Liver (tissue), 9 donors: ENCODE data around the gene TSPAN18. TPM values are rescaled to one million over a fixed set of nuclear protein-coding genes. Genes with fewer than 3 reads are reported as not detected.

Source experiments
- DNase-seq: peaks from one replicate; pipeline ENCODE4 v3.0.0-alpha.2; 2017; ENCODE audit warnings: low spot score
- H3K27ac ChIP-seq, 2 donors: one replicate each; pipeline ENCODE4 v1.7.0; 2013; ENCODE audit warnings: inconsistent platforms in 2 of 2, low read length in 2 of 2, control low read depth in 1 of 2, low read depth in 1 of 2, mild to moderate bottlenecking in 1 of 2
- H3K27me3 ChIP-seq, 4 donors: one replicate each; pipeline versions ENCODE4 v1.6.1 to v1.7.0; 2013; ENCODE audit warnings: low read length in 3 of 4, inconsistent platforms in 1 of 4, mild to moderate bottlenecking in 1 of 4, moderate library complexity in 1 of 4; ENCODE audit not compliant: control insufficient read depth in 4 of 4, insufficient read depth in 4 of 4
- H3K36me3 ChIP-seq, 4 donors: one replicate each; pipeline versions ENCODE4 v1.6.1 to v1.7.0; 2013; ENCODE audit warnings: low read length in 3 of 4, mild to moderate bottlenecking in 3 of 4, low read depth in 1 of 4, moderate library complexity in 1 of 4; ENCODE audit not compliant: control insufficient read depth in 4 of 4, insufficient read depth in 3 of 4
- H3K4me1 ChIP-seq, 4 donors: one replicate each; pipeline versions ENCODE4 v1.6.1 to v1.7.0; 2013; ENCODE audit warnings: low read length in 3 of 4, mild to moderate bottlenecking in 3 of 4, moderate library complexity in 1 of 4; ENCODE audit not compliant: control insufficient read depth in 4 of 4, insufficient read depth in 4 of 4
- H3K4me3 ChIP-seq, 3 donors: one replicate each; pipeline versions ENCODE4 v1.6.1 to v1.7.0; 2013; ENCODE audit warnings: low read length in 3 of 3, control low read depth in 1 of 3, low read depth in 1 of 3, mild to moderate bottlenecking in 1 of 3
- H3K9ac ChIP-seq, 2 donors: one replicate each; pipeline ENCODE4 v1.7.0; 2013; ENCODE audit warnings: low read length in 2 of 2, mild to moderate bottlenecking in 2 of 2, moderate library complexity in 2 of 2, control low read depth in 1 of 2, low read depth in 1 of 2
- H3K9me3 ChIP-seq, 4 donors: one replicate each; pipeline versions ENCODE4 v1.6.1 to v1.7.0; 2013; ENCODE audit warnings: low read length in 3 of 4; ENCODE audit not compliant: control insufficient read depth in 4 of 4
- CTCF ChIP-seq: fragments of 150-350 bp; IDR thresholded peaks from 2 replicates; pipeline ENCODE4 v1.5.1; 2017; ENCODE audit warnings: improper control_type of control experiment, low read depth, low read length; ENCODE audit not compliant: missing input control
- EGR1 ChIP-seq, 2 donors: IDR thresholded peaks; 2 replicates each; pipeline ENCODE4 v1.6.1; 2016 to 2018; ENCODE audit warnings: antibody characterized with exemption in 2 of 2, low read depth in 2 of 2
- FOXA1 ChIP-seq: IDR thresholded peaks from 2 replicates; pipeline ENCODE4 v1.6.1; 2016; ENCODE audit warnings: antibody characterized with exemption
- FOXA2 ChIP-seq: IDR thresholded peaks from 2 replicates; pipeline ENCODE4 v1.6.1; 2016; ENCODE audit warnings: antibody characterized with exemption
- GABPA ChIP-seq, 2 donors: IDR thresholded peaks in 1 of 2; conservative IDR thresholded peaks in 1 of 2; 2 replicates each; pipeline ENCODE4 v1.6.1; 2016; ENCODE audit warnings: antibody characterized with exemption in 2 of 2, mild to moderate bottlenecking in 1 of 2, moderate library complexity in 1 of 2
- HNF4A ChIP-seq, 2 donors: conservative IDR thresholded peaks; 2 replicates each; pipeline ENCODE4 v1.6.1; 2016; ENCODE audit warnings: antibody characterized with exemption in 2 of 2, mild to moderate bottlenecking in 2 of 2
- HNF4G ChIP-seq: IDR thresholded peaks from 2 replicates; pipeline ENCODE4 v1.6.1; 2016; ENCODE audit warnings: antibody characterized with exemption
- JUND ChIP-seq, 2 donors: IDR thresholded peaks; 2 replicates each; pipeline ENCODE4 v1.6.1; 2016; ENCODE audit warnings: antibody characterized with exemption in 2 of 2
- MAX ChIP-seq: IDR thresholded peaks from 2 replicates; pipeline ENCODE4 v1.6.1; 2016; ENCODE audit warnings: antibody characterized with exemption
- NR2F2 ChIP-seq: IDR thresholded peaks from 2 replicates; pipeline ENCODE4 v1.6.1; 2016; ENCODE audit warnings: antibody characterized with exemption
- RAD21 ChIP-seq, 2 donors: IDR thresholded peaks; 2 replicates each; pipeline ENCODE4 v1.6.1; 2016; ENCODE audit warnings: antibody characterized with exemption in 2 of 2, mild to moderate bottlenecking in 2 of 2
- SP1 ChIP-seq: IDR thresholded peaks from 2 replicates; pipeline ENCODE4 v1.6.1; 2018; ENCODE audit warnings: antibody characterized with exemption, mild to moderate bottlenecking
- TAF1 ChIP-seq: conservative IDR thresholded peaks from 2 replicates; pipeline ENCODE4 v1.6.1; 2016; ENCODE audit warnings: antibody characterized with exemption, mild to moderate bottlenecking
- YY1 ChIP-seq: IDR thresholded peaks from 2 replicates; pipeline ENCODE4 v1.6.1; 2016; ENCODE audit warnings: antibody characterized with exemption, mild to moderate bottlenecking
- WGBS: extraction: QIAGEN DNeasy Blood & Tissue Kit; methylation state at CpG from one replicate; pipeline ENCODE4 v1.1.7; 2013; 5-methylcytosine and 5-hydroxymethylcytosine counted together
- polyA plus RNA-seq, 2 donors: library from polyadenylated mRNA; stranded (reverse) in 1 of 2; unstranded in 1 of 2; fragments of 200-250 nt in 1 of 2; fragments of >200 nt in 1 of 2; fragmentation: Nextera tagmentation in 1 of 2; extraction: Ambion mirVana in 1 of 2; gene quantifications; one replicate each; pipeline versions ENCODE4 v1.2.1 to v1.2.3, GENCODE V29; 2013 to 2015
- total RNA-seq, 2 donors: library from RNA; depleted of rRNA; stranded (reverse); fragments of >200 nt; gene quantifications; one replicate each; pipeline ENCODE4 v1.2.3, GENCODE V29; 2014
- TF ChIP-seq, protein P1 (sequence below): IDR thresholded peaks from 2 replicates; pipeline ENCODE4 v1.6.1; 2016; ENCODE audit warnings: antibody characterized with exemption
- TF ChIP-seq, protein P2 (sequence below): IDR thresholded peaks from 2 replicates; pipeline ENCODE4 v1.6.1; 2016; ENCODE audit warnings: antibody characterized with exemption, mild to moderate bottlenecking
- donor health status: healthy.
- donor health status: healthy.
- donor health status: healthy.
- donor health status: healthy.
- donor health status: healthy.

Gene TSPAN18, protein sequence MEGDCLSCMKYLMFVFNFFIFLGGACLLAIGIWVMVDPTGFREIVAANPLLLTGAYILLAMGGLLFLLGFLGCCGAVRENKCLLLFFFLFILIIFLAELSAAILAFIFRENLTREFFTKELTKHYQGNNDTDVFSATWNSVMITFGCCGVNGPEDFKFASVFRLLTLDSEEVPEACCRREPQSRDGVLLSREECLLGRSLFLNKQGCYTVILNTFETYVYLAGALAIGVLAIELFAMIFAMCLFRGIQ
- total RNA-seq (1 to 10 TPM; 1.9 to 5.0 TPM), polyA plus RNA-seq (1 to 10 TPM; 1.2 to 3.6 TPM)

DNA sequence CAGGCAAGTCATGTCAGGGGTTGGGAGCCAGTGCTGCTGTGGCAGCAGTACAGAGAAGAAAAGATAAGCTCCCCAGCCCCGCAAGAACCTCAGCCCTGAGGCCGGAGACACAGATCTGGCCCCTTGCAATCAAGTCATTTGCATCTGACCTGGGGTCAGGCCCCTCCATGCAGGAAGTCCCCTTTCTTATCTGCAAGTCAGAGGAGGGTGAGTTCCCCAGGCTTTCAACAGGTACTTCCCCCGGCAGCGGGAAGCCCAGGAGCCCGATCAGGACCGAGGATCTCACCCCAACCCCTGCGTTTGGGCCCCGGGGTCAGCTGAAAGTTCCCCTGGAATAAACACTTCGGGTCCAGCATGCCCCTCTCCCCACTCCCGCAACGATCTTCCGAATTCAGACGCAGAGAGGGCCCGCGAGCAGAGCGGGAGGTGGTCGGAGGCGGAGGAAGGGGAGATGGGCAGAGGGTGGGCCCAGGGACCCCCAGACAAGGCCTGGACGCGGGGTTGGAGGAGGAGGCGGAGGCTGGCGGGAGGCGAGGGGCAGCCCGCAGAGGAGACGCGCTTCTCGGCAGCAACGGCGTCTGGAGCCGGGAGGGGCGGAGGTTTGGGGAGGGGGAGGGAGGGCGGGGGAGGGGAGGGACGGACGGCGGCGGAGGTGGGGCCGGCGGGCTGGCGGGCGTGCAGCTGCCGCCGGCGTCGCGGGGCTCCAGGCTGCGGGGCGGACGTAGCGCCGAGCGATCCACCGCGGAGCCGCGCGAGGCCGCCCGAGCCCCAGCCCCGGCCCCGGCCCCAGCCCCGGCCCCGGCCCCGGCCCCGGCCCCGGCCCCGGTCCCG lies at the start of gene TSPAN18:
TSS of gene TSPAN18 (plus strand) at position 680 of the 831 bp plus-strand sequence. CDS start 179,455 bp downstream, outside the sequence.
- Histone ChIP-seq H3K4me1 (peaks cover 3 to 16% (median 7%) of the 10 kb centered on the region in 4 donors), H3K9ac (no peak within 1 kb of the TSS), H3K36me3 (no peaks in the 10 kb centered on the region), H3K27me3 (peaks cover 0 to 7% (median 0%) of the 10 kb centered on the region in 4 donors), H3K27ac (peak within 1 kb of the TSS in 1 of 2 donors; percentile 46), H3K9me3 (no peaks in the 10 kb centered on the region), H3K4me3 (peak within 1 kb of the TSS in 2 of 3 donors; percentile 21 to 55)
- 8% methylated on average over 62 of the region's 67 CpGs for WGBS
- TF ChIP-seq NR2F2: no peak
- no peak for TF ChIP-seq TAF1
- TF ChIP-seq, protein P1, sequence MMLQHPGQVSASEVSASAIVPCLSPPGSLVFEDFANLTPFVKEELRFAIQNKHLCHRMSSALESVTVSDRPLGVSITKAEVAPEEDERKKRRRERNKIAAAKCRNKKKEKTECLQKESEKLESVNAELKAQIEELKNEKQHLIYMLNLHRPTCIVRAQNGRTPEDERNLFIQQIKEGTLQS: no peak
- TF ChIP-seq RAD21 (IDR thresholded peaks at IDR 0.05): no peak
- TF ChIP-seq FOXA2: no peak
- TF ChIP-seq SP1: no peak
- TF ChIP-seq MAX: no peak
- no peak for TF ChIP-seq HNF4G
- TF ChIP-seq FOXA1: no peak
- no peak for TF ChIP-seq GABPA (IDR thresholded peaks at IDR 0.05 in 1 of 2, conservative IDR thresholded peaks at IDR 0.05 in 1 of 2)
- peak; percentile 47 for DNase-seq

DNA sequence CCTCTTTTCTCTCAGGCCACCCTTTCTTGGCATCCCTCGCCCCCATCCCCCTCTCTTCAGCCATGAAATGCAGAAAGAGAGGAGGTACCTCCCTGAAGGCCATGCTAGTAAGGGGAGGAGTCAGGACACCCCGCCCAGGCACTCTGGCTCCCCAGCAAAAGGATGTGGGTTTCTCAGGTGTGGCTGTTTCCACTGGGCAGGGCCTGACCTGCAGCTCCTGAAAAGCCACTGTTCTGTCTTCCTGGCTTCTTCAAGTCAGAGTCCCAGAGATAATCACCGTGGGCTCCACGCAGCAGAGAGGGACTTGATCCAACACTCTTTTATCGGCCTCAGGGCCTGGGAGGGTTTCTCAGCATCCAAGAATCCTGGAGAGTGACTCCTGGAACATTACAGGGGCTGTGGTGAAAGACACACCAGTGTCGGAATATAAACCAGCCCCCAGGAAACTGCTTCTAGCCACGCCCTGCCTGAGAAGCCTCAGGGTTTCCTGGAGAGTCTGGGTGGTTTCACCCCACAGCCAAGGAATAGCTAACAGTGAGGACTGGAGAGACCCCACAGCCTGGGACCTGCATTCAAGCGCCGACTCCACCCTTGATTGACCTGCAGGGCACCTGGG lies 45.7 kb upstream of the TSPAN18 start:
- Histone ChIP-seq H3K27me3 (peaks cover 0 to 2% (median 0%) of the 10 kb centered on the region in 4 donors), H3K9ac (no peak overlapping the region), H3K27ac (no peak overlapping the region), H3K9me3 (peaks cover 0 to 6% (median 3%) of the 10 kb centered on the region in 4 donors), H3K4me3 (no peak overlapping the region), H3K4me1 (no peaks in the 10 kb centered on the region), H3K36me3 (no peaks in the 10 kb centered on the region)
- TF ChIP-seq FOXA2 (no peak), EGR1 (IDR thresholded peaks at IDR 0.05; ENCODE audit: low read depth in 2 of 2) (no peak), GABPA (IDR thresholded peaks at IDR 0.05 in 1 of 2, conservative IDR thresholded peaks at IDR 0.05 in 1 of 2) (no peak), MAX (no peak), SP1 (no peak), RAD21 (IDR thresholded peaks at IDR 0.05) (no peak), FOXA1 (no peak), JUND (IDR thresholded peaks at IDR 0.05) (no peak), NR2F2 (no peak), YY1 (no peak), TAF1 (no peak), HNF4G (no peak), CTCF (no peak), HNF4A (conservative IDR thresholded peaks at IDR 0.05) (no peak)
- TF ChIP-seq, protein P1: no peak
- TF ChIP-seq, protein P2, sequence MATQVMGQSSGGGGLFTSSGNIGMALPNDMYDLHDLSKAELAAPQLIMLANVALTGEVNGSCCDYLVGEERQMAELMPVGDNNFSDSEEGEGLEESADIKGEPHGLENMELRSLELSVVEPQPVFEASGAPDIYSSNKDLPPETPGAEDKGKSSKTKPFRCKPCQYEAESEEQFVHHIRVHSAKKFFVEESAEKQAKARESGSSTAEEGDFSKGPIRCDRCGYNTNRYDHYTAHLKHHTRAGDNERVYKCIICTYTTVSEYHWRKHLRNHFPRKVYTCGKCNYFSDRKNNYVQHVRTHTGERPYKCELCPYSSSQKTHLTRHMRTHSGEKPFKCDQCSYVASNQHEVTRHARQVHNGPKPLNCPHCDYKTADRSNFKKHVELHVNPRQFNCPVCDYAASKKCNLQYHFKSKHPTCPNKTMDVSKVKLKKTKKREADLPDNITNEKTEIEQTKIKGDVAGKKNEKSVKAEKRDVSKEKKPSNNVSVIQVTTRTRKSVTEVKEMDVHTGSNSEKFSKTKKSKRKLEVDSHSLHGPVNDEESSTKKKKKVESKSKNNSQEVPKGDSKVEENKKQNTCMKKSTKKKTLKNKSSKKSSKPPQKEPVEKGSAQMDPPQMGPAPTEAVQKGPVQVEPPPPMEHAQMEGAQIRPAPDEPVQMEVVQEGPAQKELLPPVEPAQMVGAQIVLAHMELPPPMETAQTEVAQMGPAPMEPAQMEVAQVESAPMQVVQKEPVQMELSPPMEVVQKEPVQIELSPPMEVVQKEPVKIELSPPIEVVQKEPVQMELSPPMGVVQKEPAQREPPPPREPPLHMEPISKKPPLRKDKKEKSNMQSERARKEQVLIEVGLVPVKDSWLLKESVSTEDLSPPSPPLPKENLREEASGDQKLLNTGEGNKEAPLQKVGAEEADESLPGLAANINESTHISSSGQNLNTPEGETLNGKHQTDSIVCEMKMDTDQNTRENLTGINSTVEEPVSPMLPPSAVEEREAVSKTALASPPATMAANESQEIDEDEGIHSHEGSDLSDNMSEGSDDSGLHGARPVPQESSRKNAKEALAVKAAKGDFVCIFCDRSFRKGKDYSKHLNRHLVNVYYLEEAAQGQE: no peak
- WGBS: 84% methylated on average over 9 of the region's 9 CpGs
- DNase-seq: no peak
